Measurements from ENCODE around the gene ASAP3.

The ASAP3 gene

GRCh38 chr1:23394684-23395083 lies 89.3 kb downstream of the ASAP3 start:
- Histone ChIP-seq H3K9me2 (replicated peaks; ENCODE audit: insufficient read depth, low read length) (no peaks in the 10 kb centered on the region), H3K9ac (ENCODE audit: low read length) (no peak overlapping the region), H3K79me2 (ENCODE audit: insufficient read depth, low read length) (no peaks in the 10 kb centered on the region), H3F3A (ENCODE audit: insufficient read depth) (no peaks in the 10 kb centered on the region), H2AFZ (ENCODE audit: low read depth, low read length, severe bottlenecking) (no peak overlapping the region), H4K20me1 (ENCODE audit: low read depth, low read length) (no peaks in the 10 kb centered on the region), H3K9me3 (ENCODE audit: insufficient read depth, low read length) (no peaks in the 10 kb centered on the region), H3K27ac (ENCODE audit: low read depth, low read length) (no peak overlapping the region), H3K27me3 (ENCODE audit: low read length) (no peaks in the 10 kb centered on the region), H3K36me3 (ENCODE audit: low read length) (no peaks in the 10 kb centered on the region), H3K4me2 (ENCODE audit: low read depth, low read length, poor library complexity, severe bottlenecking) (no peak overlapping the region), H3K4me3 (ENCODE audit: insufficient read depth, low read length, poor library complexity, severe bottlenecking) (no peak overlapping the region)
- TF ChIP-seq, protein P1, sequence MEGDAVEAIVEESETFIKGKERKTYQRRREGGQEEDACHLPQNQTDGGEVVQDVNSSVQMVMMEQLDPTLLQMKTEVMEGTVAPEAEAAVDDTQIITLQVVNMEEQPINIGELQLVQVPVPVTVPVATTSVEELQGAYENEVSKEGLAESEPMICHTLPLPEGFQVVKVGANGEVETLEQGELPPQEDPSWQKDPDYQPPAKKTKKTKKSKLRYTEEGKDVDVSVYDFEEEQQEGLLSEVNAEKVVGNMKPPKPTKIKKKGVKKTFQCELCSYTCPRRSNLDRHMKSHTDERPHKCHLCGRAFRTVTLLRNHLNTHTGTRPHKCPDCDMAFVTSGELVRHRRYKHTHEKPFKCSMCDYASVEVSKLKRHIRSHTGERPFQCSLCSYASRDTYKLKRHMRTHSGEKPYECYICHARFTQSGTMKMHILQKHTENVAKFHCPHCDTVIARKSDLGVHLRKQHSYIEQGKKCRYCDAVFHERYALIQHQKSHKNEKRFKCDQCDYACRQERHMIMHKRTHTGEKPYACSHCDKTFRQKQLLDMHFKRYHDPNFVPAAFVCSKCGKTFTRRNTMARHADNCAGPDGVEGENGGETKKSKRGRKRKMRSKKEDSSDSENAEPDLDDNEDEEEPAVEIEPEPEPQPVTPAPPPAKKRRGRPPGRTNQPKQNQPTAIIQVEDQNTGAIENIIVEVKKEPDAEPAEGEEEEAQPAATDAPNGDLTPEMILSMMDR (IDR thresholded peaks at IDR 0.05; ENCODE audit: insufficient read depth, low read length, poor library complexity, severe bottlenecking), result no peak
- no peak for TF ChIP-seq EZH2phosphoT487 (conservative IDR thresholded peaks at IDR 0.05; ENCODE audit: low read length)

GRCh38 chr1:23394181-23394580 lies 89.8 kb downstream of the ASAP3 start:
- no peaks in the 10 kb centered on the region for H3K9me2 ChIP-seq (replicated peaks; ENCODE audit: insufficient read depth, low read length)
- H3K4me2 ChIP-seq (ENCODE audit: low read depth, low read length, poor library complexity, severe bottlenecking), result no peak overlapping the region
- no peaks in the 10 kb centered on the region for H3K79me2 ChIP-seq (ENCODE audit: insufficient read depth, low read length)
- H3K36me3 ChIP-seq (ENCODE audit: low read length), result no peaks in the 10 kb centered on the region
- H3K9ac ChIP-seq (ENCODE audit: low read length), result no peak overlapping the region
- no peak overlapping the region for H3K4me3 ChIP-seq (ENCODE audit: insufficient read depth, low read length, poor library complexity, severe bottlenecking)
- H3F3A ChIP-seq (ENCODE audit: insufficient read depth), result no peaks in the 10 kb centered on the region
- H2AFZ ChIP-seq (ENCODE audit: low read depth, low read length, severe bottlenecking), result no peak overlapping the region
- no peaks in the 10 kb centered on the region for H3K27me3 ChIP-seq (ENCODE audit: low read length)
- no peaks in the 10 kb centered on the region for H4K20me1 ChIP-seq (ENCODE audit: low read depth, low read length)
- H3K27ac ChIP-seq (ENCODE audit: low read depth, low read length), result no peak overlapping the region
- H3K9me3 ChIP-seq (ENCODE audit: insufficient read depth, low read length), result no peaks in the 10 kb centered on the region
- TF ChIP-seq, protein P1 (IDR thresholded peaks at IDR 0.05; ENCODE audit: insufficient read depth, low read length, poor library complexity, severe bottlenecking), result no peak
- no peak for TF ChIP-seq EZH2phosphoT487 (conservative IDR thresholded peaks at IDR 0.05; ENCODE audit: low read length)

GRCh38 chr1:23393706-23394105 lies 90.3 kb downstream of the ASAP3 start:
- Histone ChIP-seq H4K20me1 (ENCODE audit: low read depth, low read length) (no peaks in the 10 kb centered on the region), H3K36me3 (ENCODE audit: low read length) (no peaks in the 10 kb centered on the region), H3F3A (ENCODE audit: insufficient read depth) (no peaks in the 10 kb centered on the region), H3K79me2 (ENCODE audit: insufficient read depth, low read length) (no peaks in the 10 kb centered on the region), H3K4me3 (ENCODE audit: insufficient read depth, low read length, poor library complexity, severe bottlenecking) (no peak overlapping the region), H3K27ac (ENCODE audit: low read depth, low read length) (no peak overlapping the region), H3K27me3 (ENCODE audit: low read length) (no peaks in the 10 kb centered on the region), H2AFZ (ENCODE audit: low read depth, low read length, severe bottlenecking) (no peak overlapping the region), H3K9ac (ENCODE audit: low read length) (no peak overlapping the region), H3K9me3 (ENCODE audit: insufficient read depth, low read length) (no peaks in the 10 kb centered on the region), H3K4me2 (ENCODE audit: low read depth, low read length, poor library complexity, severe bottlenecking) (no peak overlapping the region), H3K9me2 (replicated peaks; ENCODE audit: insufficient read depth, low read length) (no peaks in the 10 kb centered on the region)
- TF ChIP-seq, protein P1 (IDR thresholded peaks at IDR 0.05; ENCODE audit: insufficient read depth, low read length, poor library complexity, severe bottlenecking), result no peak
- no peak for TF ChIP-seq EZH2phosphoT487 (conservative IDR thresholded peaks at IDR 0.05; ENCODE audit: low read length)

All from SU-DHL-6 (cell line).